Limb (tissue), 2 donors: ENCODE data around the gene ACOD1.
"Not testable (repeated sequence)": the region's sequence is repeated elsewhere in the genome, so short reads cannot be mapped to it uniquely, and the experiment has no call there.

ENCODE experiments used
- DNase-seq, 2 donors: peaks; one replicate each; pipeline ENCODE4 v3.0.0-alpha.2; 2016; ENCODE audit errors: extremely low spot score in 2 of 2

Gene ACOD1

GRCh38 chr13:76953968-76954367 is 5.7 kb downstream of the ACOD1 start:
- DNase-seq, result no peak

GRCh38 chr13:76954538-76954937 is 6.2 kb downstream of the ACOD1 start:
- DNase-seq, result no peak

- DNase-seq, result no peak
These were observed 6.9 kb downstream of the ACOD1 start for GRCh38 chr13:76955193-76955592.

- DNase-seq, result no peak
These were observed 7.3 kb downstream of the ACOD1 start for GRCh38 chr13:76955661-76956060.

GRCh38 chr13:76958841-76959432 is 10.6 kb downstream of the ACOD1 start:
- DNase-seq, result no peak

GRCh38 chr13:76959734-76960133 is 11.4 kb downstream of the ACOD1 start:
- not testable (repeated sequence) for DNase-seq

- DNase-seq, result peak; percentile 64 to 79
These were observed 17.6 kb downstream of the ACOD1 start for GRCh38 chr13:76965759-76966421.

GRCh38 chr13:76967031-76967430 is 18.7 kb downstream of the ACOD1 start:
- DNase-seq, result no peak

GRCh38 chr13:76968041-76968440 is 19.7 kb downstream of the ACOD1 start:
- peak; percentile 41 to 52 for DNase-seq

- DNase-seq, result no peak
These were observed 21.4 kb downstream of the ACOD1 start for GRCh38 chr13:76969488-76970365.

GRCh38 chr13:76971215-76971614 is 22.9 kb downstream of the ACOD1 start:
- no peak for DNase-seq

- no peak for DNase-seq
These were observed 23.8 kb downstream of the ACOD1 start for GRCh38 chr13:76971851-76972829.

- DNase-seq, result no peak
These were observed 25.8 kb downstream of the ACOD1 start for GRCh38 chr13:76973920-76974617.

- no peak for DNase-seq
These were observed 26.3 kb downstream of the ACOD1 start for GRCh38 chr13:76974618-76974975.

GRCh38 chr13:76975863-76976262 is 27.6 kb downstream of the ACOD1 start:
- DNase-seq, result no peak

GRCh38 chr13:76976490-76976889 is 28.2 kb downstream of the ACOD1 start:
- DNase-seq, result peak in 1 of 2 donors; percentile 44

- DNase-seq, result no peak
These were observed 28.6 kb downstream of the ACOD1 start for GRCh38 chr13:76976929-76977328.

- peak; percentile 67 to 90 for DNase-seq
These were observed 31.9 kb downstream of the ACOD1 start for GRCh38 chr13:76980075-76980718.

- no peak for DNase-seq
These were observed 33.8 kb downstream of the ACOD1 start for GRCh38 chr13:76982061-76982460.

- DNase-seq, result no peak
These were observed 35.4 kb downstream of the ACOD1 start for GRCh38 chr13:76983676-76984075.
